Endothelial cell (in vitro differentiated cells): Measurements from ENCODE around the gene BASP1. TPM values are rescaled to one million over a fixed set of nuclear protein-coding genes. Genes with fewer than 3 reads are reported as not detected.

Experiments
- DNase-seq: peaks from one replicate; pipeline ENCODE4 v3.0.0; 2021; ENCODE audit warnings: low spot score
- H3K27ac Mint-ChIP-seq: one replicate; pipeline ENCODE4 v1.8.0; 2021; ENCODE audit warnings: mixed read lengths, inconsistent platforms; ENCODE audit not compliant: unreplicated experiment
- H3K27me3 Mint-ChIP-seq: one replicate; pipeline ENCODE4 v1.8.0; 2021; ENCODE audit warnings: mild to moderate bottlenecking, moderate library complexity, mixed read lengths, inconsistent platforms; ENCODE audit not compliant: unreplicated experiment
- H3K36me3 Mint-ChIP-seq: one replicate; pipeline ENCODE4 v1.8.0; 2021; ENCODE audit warnings: mild to moderate bottlenecking, low read depth, mixed read lengths, inconsistent platforms; ENCODE audit not compliant: unreplicated experiment
- H3K4me1 Mint-ChIP-seq: one replicate; pipeline ENCODE4 v1.8.0; 2021; ENCODE audit warnings: mild to moderate bottlenecking, mixed read lengths, inconsistent platforms; ENCODE audit not compliant: unreplicated experiment
- H3K4me3 Mint-ChIP-seq: one replicate; pipeline ENCODE4 v1.8.0; 2021; ENCODE audit warnings: mild to moderate bottlenecking, mixed read lengths, inconsistent platforms; ENCODE audit not compliant: unreplicated experiment
- H3K9me3 Mint-ChIP-seq: one replicate; pipeline ENCODE4 v1.8.0; 2021; ENCODE audit warnings: mixed read lengths, inconsistent platforms; ENCODE audit not compliant: unreplicated experiment
- total RNA-seq: library from RNA; stranded (reverse); fragmentation: NEBNext Ultra II Directional; extraction: Animal tissue kit (Norgen Biotek cat#: 25700); gene quantifications from one replicate; pipeline ENCODE4 v1.2.1, GENCODE V29; 2021; ENCODE audit not compliant: unreplicated experiment
- TF ChIP-seq, protein P1 (sequence below): fragments of 200-600 bp; sonication (generic); IDR thresholded peaks from one replicate; pipeline ENCODE4 v1.5.0; 2021; ENCODE audit warnings: antibody characterized with exemption; ENCODE audit not compliant: unreplicated experiment

The BASP1 gene
- total RNA-seq, 1 donor from 2014 or later: 95.2 TPM

DNA sequence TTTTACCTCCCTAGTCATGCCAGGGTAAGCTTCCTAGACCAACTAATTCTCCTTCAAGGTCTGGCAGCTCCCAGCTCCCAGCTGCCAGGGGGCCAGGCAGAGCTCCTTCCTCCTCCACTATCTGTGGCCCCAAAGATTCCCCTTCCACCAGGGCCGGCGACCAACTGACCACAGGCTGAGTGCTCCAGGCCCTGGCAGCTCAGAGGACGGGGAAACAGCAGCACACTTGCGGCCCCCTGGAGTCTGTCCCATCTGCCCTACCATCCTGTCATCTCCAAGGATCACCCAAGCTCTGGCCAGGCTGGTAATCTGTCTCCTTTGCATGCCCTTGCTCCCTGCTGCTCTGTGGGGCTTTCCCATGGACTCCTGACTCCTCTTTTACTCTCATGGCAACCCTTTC, 31.2 kb upstream of the BASP1 start:
- TF ChIP-seq, protein P1, sequence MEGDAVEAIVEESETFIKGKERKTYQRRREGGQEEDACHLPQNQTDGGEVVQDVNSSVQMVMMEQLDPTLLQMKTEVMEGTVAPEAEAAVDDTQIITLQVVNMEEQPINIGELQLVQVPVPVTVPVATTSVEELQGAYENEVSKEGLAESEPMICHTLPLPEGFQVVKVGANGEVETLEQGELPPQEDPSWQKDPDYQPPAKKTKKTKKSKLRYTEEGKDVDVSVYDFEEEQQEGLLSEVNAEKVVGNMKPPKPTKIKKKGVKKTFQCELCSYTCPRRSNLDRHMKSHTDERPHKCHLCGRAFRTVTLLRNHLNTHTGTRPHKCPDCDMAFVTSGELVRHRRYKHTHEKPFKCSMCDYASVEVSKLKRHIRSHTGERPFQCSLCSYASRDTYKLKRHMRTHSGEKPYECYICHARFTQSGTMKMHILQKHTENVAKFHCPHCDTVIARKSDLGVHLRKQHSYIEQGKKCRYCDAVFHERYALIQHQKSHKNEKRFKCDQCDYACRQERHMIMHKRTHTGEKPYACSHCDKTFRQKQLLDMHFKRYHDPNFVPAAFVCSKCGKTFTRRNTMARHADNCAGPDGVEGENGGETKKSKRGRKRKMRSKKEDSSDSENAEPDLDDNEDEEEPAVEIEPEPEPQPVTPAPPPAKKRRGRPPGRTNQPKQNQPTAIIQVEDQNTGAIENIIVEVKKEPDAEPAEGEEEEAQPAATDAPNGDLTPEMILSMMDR: no peak
- Mint-ChIP-seq H3K4me1 (peaks cover 33% of the 10 kb centered on the region), H3K9me3 (no peaks in the 10 kb centered on the region), H3K4me3 (no peak overlapping the region), H3K27ac (no peak overlapping the region), H3K36me3 (peaks cover 5% of the 10 kb centered on the region), H3K27me3 (peaks cover 3% of the 10 kb centered on the region)
- DNase-seq: no peak

DNA sequence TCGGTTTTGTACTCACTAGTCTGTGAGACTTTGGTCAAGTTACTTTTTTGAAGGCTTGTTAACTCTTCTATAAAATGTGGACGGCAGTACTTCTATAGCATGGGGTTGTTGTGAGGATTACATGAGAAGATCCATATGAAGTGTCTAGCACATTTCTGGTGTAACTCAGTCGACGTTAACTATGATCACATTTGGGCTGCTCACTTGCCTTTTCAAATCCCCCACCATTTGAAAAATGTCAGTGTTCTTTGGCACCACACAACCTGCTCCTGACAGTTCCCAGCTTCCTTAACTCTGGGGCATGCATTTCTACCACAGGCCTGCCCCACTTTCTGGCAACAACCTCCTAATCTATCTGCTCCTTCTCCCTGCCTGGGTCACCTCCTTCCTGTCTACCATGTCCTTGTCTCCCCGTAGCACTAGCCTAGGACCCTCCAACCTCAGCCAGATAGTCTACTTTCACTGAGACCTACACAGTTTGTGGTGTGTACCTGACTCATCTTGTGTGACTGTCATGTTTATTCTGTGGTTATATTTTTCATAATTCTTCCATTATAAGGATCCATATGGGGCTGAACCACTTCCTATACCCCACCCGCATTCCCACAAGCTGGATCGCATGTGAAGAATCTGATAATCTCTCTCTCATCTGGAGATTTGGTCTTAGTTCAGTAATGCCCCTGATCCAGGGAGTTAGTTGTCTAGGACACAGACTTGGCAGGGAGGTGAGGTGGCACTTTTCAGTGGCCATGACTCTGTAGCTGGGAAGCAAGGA, 30.2 kb upstream of the BASP1 start:
- no peak for DNase-seq
- Mint-ChIP-seq H3K36me3 (peaks cover 5% of the 10 kb centered on the region), H3K9me3 (no peaks in the 10 kb centered on the region), H3K4me3 (no peak overlapping the region), H3K27ac (no peak overlapping the region), H3K27me3 (peaks cover 3% of the 10 kb centered on the region), H3K4me1 (peaks cover 30% of the 10 kb centered on the region)
- TF ChIP-seq, protein P1: no peak

DNA sequence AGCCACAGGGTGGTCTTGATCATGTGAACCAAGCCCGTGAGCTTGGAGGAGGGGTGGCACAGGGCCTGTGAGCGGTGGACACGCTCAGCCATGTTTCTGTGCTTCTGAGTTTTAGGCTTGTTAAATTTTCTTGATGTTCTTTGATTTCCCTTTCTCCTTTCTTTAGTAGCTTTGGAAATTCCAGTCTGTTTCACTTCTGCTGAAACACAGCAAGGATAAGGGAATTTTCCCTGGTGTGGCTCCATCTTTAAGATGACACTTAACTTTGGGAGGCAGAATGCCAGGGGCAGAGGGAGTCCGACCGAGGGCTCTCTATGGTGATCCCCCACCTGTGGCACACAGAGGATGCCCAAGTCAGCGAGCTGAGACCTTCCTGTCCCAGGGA, 29.7 kb upstream of the BASP1 start:
- H3K27me3 Mint-ChIP-seq: peaks cover 3% of the 10 kb centered on the region
- H3K4me1 Mint-ChIP-seq: peaks cover 30% of the 10 kb centered on the region
- no peak overlapping the region for H3K4me3 Mint-ChIP-seq
- H3K27ac Mint-ChIP-seq: no peak overlapping the region
- H3K9me3 Mint-ChIP-seq: no peaks in the 10 kb centered on the region
- TF ChIP-seq, protein P1: no peak
- no peak for DNase-seq
- peaks cover 5% of the 10 kb centered on the region for H3K36me3 Mint-ChIP-seq

DNA sequence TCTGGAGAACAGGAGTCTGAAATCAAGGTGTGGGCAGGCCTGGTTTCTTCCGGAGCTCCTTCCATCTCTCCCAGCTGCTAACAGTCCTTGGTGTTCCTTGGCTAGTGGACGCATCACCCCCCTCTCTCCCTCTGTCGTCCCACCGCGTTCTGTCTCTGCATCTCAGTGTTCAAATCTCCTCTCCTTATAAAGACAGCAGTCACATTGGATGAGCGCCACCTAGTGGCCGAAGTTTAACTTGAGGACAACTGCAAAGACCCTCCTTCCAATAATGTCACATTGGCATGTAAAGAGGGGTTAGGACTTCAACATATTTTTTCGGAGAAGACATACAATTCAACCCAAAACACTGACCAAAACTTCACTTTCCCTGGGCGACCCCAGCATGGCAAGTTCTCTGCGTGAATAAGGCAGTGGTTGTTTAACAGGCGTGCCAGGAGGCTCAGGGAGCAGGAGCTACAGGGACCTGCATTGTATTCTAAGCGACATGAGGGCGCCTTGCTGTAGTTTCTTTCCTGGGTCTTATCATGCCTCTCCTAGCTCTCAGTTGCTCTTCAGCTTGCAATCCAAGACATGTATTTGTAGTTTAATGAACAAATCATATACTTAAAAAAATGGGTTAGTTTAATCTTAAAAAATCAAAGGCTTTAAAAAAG, 27.9 kb upstream of the BASP1 start:
- DNase-seq: peak; percentile 84
- H3K27ac Mint-ChIP-seq: no peak overlapping the region
- TF ChIP-seq, protein P1: peak; percentile 96

DNA sequence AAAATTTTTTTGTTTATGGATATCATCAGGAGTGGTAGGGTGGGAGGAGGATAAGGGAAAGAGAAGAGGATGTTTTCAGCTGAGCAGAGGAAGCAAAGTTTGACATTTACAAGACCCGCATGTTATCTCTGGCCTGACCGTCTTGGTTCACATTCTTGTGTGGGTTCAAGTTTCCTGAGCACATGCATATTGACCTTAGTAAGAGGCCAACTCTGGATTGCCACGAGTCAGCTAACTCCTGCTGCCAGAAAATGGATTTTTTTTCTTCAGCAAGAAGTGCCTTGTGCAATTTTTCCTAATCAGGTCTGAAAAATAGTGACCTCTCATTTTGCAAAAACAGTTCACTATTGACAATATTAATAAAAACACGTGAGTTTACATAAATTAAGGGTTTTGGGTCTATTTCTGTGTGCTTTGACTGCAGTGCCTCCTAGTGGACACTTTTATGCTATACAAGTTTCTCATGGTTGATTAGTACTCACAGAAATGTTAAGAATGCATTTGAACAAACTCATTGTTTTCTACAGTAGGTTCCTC, 27.1 kb upstream of the BASP1 start:
- Mint-ChIP-seq H3K4me1 (peaks cover 27% of the 10 kb centered on the region), H3K4me3 (no peak overlapping the region), H3K27ac (peak overlapping the region; percentile 82), H3K27me3 (peaks cover 3% of the 10 kb centered on the region), H3K9me3 (no peaks in the 10 kb centered on the region), H3K36me3 (peaks cover 5% of the 10 kb centered on the region)
- DNase-seq: peak; percentile 55
- TF ChIP-seq, protein P1: peak; percentile 92

More for the DNA sequence above, 27.9 kb upstream of the BASP1 start:
- H3K9me3 Mint-ChIP-seq: no peaks in the 10 kb centered on the region
- peaks cover 29% of the 10 kb centered on the region for H3K4me1 Mint-ChIP-seq
- H3K36me3 Mint-ChIP-seq: peaks cover 5% of the 10 kb centered on the region
- peaks cover 3% of the 10 kb centered on the region for H3K27me3 Mint-ChIP-seq
- no peak overlapping the region for H3K4me3 Mint-ChIP-seq
